Endometrial microvascular endothelial cells (primary cell): Measurements from ENCODE around the gene CSNK1A1L. TPM values are rescaled to one million over a fixed set of nuclear protein-coding genes. Genes with fewer than 3 reads are reported as not detected.

Experiments
- in situ Hi-C: cut with HindIII; loops from 2 replicates; pipeline ENCODE4 v1.10.0; 2017; ENCODE audit warnings: low sequenced_read_pairs, low pct_unique_long_range_greater_than_20kb; ENCODE audit errors: inconsistent ontology term
- total RNA-seq: library from RNA; depleted of rRNA; stranded (reverse); fragments of >200 nt; gene quantifications from one replicate; pipeline ENCODE4 v1.2.3, GENCODE V29; 2015; ENCODE audit errors: inconsistent ontology term

CSNK1A1L gene
- total RNA-seq, 1 donor from 2014 or later = not detected

GRCh38 chr13:37109051-37109678 is 3.7 kb upstream of the CSNK1A1L start:
- in situ Hi-C loops = no loop called here

GRCh38 chr13:37107868-37108267 is 2.4 kb upstream of the CSNK1A1L start:
- in situ Hi-C loops = no loop called here

- in situ Hi-C loops = no loop called here
Observed at GRCh38 chr13:37107456-37107855, 2.0 kb upstream of the CSNK1A1L start.

GRCh38 chr13:37106642-37107041 is 1.2 kb upstream of the CSNK1A1L start:
- in situ Hi-C loops = no loop called here

GRCh38 chr13:37102896-37103295 is 2.6 kb downstream of the CSNK1A1L start:
- in situ Hi-C loops = no loop called here

GRCh38 chr13:37101201-37101600 is 4.3 kb downstream of the CSNK1A1L start:
- in situ Hi-C loops = no loop called here

- in situ Hi-C loops = no loop called here
Observed at GRCh38 chr13:37100731-37101130, 4.7 kb downstream of the CSNK1A1L start.

- in situ Hi-C loops = no loop called here
Observed at GRCh38 chr13:37097076-37097475, 8.4 kb downstream of the CSNK1A1L start.

- in situ Hi-C loops = no loop called here
Observed at GRCh38 chr13:37094840-37095239, 10.6 kb downstream of the CSNK1A1L start.

GRCh38 chr13:37094099-37094498 is 11.4 kb downstream of the CSNK1A1L start:
- in situ Hi-C loops = no loop called here

- in situ Hi-C loops = no loop called here
Observed at GRCh38 chr13:37091835-37092234, 13.6 kb downstream of the CSNK1A1L start.

- in situ Hi-C loops = no loop called here
Observed at GRCh38 chr13:37090912-37091311, 14.6 kb downstream of the CSNK1A1L start.

GRCh38 chr13:37089495-37089894 is 16.0 kb downstream of the CSNK1A1L start:
- in situ Hi-C loops = no loop called here

- in situ Hi-C loops = no loop called here
Observed at GRCh38 chr13:37087486-37087885, 18.0 kb downstream of the CSNK1A1L start.

GRCh38 chr13:37085606-37086005 is 19.9 kb downstream of the CSNK1A1L start:
- in situ Hi-C loops = no loop called here

- in situ Hi-C loops = no loop called here
Observed at GRCh38 chr13:37076818-37077217, 28.6 kb downstream of the CSNK1A1L start.

- in situ Hi-C loops = no loop called here
Observed at GRCh38 chr13:37075164-37075563, 30.3 kb downstream of the CSNK1A1L start.

GRCh38 chr13:37074703-37075102 is 30.8 kb downstream of the CSNK1A1L start:
- in situ Hi-C loops = no loop called here

- in situ Hi-C loops = no loop called here
Observed at GRCh38 chr13:37072024-37072423, 33.4 kb downstream of the CSNK1A1L start.

- in situ Hi-C loops = no loop called here
Observed at GRCh38 chr13:37070956-37071355, 34.5 kb downstream of the CSNK1A1L start.

GRCh38 chr13:37070145-37070695 is 35.2 kb downstream of the CSNK1A1L start:
- in situ Hi-C loops = no loop called here
